ENCODE results near the gene ATG3. TPM values are rescaled to one million over a fixed set of nuclear protein-coding genes. Genes with fewer than 3 reads are reported as not detected.
"Not testable (repeated sequence)": the region's sequence is repeated elsewhere in the genome, so short reads cannot be mapped to it uniquely, and the experiment has no call there.

ATG3 gene
- total and polyA plus RNA-seq, 9 donors = 24.6 to 35.6 (median 30.8) TPM

DNA sequence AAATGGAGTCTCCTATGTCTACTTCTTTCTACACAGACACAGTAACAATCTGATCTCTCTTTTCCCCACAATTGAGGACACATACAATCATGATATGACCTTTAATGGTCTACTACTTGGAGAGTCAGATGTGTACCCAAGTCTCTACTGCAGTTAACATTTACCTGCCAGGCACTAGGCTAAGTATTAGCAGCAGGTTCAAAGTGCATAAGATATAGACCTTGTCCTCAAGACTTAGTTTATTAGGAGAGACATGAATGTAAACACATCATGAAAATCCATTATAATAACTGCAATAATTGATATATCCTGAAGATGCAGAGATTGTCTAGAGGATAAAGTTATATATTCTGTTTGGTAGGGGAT, 3.2 kb upstream of the ATG3 start:
- DNase-seq = no peak
- no peak overlapping the region for H3K4me3 ChIP-seq (ENCODE audit: low read length)
- H3K27ac ChIP-seq (ENCODE audit: low read length) = no peak overlapping the region
- H3K27me3 ChIP-seq (ENCODE audit: control insufficient read depth, insufficient read depth, low read length) = no peaks in the 10 kb centered on the region
- H3K9me3 ChIP-seq (replicated peaks; ENCODE audit: control insufficient read depth, low read depth, low read length) = no peaks in the 10 kb centered on the region
- peaks cover 4% of the 10 kb centered on the region for H3K4me1 ChIP-seq (ENCODE audit: control insufficient read depth, insufficient read depth, low read length)
- H3K36me3 ChIP-seq (ENCODE audit: control insufficient read depth, insufficient read depth, low read length) = peaks cover 8% of the 10 kb centered on the region

DNA sequence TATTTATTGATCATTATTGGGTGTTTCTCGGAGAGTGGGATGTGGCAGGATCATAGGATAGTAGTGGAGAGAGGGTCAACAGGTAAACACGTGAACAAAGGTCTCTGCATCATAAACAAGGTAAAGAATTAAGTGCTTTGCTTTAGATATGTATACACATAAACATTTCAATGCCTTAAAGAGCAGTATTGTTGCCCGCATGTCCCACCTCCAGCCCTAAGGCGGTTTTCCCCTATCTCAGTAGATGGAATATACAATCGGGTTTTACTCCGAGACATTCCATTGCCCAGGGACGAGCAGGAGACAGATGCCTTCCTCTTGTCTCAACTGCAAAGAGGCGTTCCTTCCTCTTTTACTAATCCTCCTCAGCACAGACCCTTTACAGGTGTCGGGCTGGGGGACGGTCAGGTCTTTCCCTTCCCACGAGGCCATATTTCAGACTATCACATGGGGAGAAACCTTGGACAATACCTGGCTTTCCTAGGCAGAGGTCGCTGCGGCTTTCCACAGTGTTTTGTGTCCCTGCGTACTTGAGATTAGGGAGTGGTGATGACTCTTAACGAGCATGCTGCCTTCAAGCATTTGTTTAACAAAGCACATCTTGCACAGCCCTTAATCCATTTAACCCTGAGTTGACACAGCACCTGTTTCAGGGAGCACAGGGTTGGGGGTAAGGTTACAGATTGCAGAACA, 2.6 kb upstream of the ATG3 start:
- H3K9me3 ChIP-seq (replicated peaks; ENCODE audit: control insufficient read depth, low read depth, low read length); H3K4me3 ChIP-seq (ENCODE audit: low read length); H3K27ac ChIP-seq (ENCODE audit: low read length); H3K27me3 ChIP-seq (ENCODE audit: control insufficient read depth, insufficient read depth, low read length); H3K36me3 ChIP-seq (ENCODE audit: control insufficient read depth, insufficient read depth, low read length); H3K4me1 ChIP-seq (ENCODE audit: control insufficient read depth, insufficient read depth, low read length); DNase-seq: not testable (repeated sequence)
- no CpG with 5 or more reads among the region's 15 CpGs for WGBS (ENCODE audit: insufficient coverage)

DNA sequence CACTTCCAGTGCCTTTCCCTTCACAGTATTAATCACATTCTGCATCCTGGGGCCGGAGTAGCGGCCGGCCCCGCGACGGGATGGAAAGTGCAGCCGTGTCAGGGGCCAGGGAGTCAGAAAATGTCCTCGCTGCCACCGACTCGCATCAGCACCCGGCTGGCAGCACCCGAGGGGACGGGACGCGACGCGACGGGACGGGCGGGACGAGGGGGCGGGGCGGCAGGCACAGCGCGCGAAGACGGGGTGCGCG, 353 bp downstream of the ATG3 start:
- WGBS (ENCODE audit: insufficient coverage) = under 1% methylated on average over 29 of the region's 29 CpGs
- H3K36me3 ChIP-seq (ENCODE audit: control insufficient read depth, insufficient read depth, low read length) = peaks cover 2% of the 10 kb centered on the region
- DNase-seq = no peak
- no peaks in the 10 kb centered on the region for H3K27me3 ChIP-seq (ENCODE audit: control insufficient read depth, insufficient read depth, low read length)
- H3K4me3 ChIP-seq (ENCODE audit: low read length) = peak overlapping the region; percentile 80
- peak overlapping the region; percentile 100 for H3K27ac ChIP-seq (ENCODE audit: low read length)
- H3K4me1 ChIP-seq (ENCODE audit: control insufficient read depth, insufficient read depth, low read length) = peaks cover 8% of the 10 kb centered on the region
- H3K9me3 ChIP-seq (replicated peaks; ENCODE audit: control insufficient read depth, low read depth, low read length) = no peaks in the 10 kb centered on the region

DNA sequence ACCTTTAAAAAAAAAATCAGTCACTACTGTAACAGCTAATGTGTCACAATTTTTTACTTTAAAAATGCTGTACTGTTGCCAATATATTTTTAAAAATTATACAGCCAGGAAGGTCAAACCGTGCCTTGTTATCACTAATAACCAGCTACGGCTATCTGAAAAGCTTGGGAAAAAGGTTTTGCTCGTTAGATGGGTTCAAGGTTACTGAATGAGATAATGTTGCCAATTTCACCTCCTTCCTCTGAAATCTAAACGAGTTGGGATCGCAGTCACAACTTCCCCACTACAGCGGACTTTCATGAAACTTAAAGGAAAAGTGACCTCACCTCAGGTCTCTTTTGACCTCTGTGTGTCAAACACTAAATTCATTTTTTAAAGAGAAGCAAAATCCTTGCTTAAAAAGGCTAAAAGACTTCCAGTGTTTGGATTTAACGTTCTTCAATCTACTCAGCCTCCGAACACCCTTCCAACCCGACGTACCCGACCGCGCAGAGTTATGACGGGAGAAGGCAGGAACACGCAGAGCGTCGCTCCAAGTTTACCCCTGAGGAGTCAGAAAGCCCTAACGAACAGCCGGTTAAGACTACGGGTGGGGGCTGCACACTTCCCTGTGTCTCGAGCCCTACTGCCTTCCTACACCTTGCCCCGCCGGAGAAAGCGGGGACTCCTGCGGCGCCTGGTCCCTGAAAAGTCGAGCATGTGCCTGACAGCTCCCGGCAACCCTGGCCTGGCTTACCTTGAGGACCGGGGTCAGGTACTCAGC, 860 bp downstream of the ATG3 start:
- no peaks in the 10 kb centered on the region for H3K27me3 ChIP-seq (ENCODE audit: control insufficient read depth, insufficient read depth, low read length)
- no peaks in the 10 kb centered on the region for H3K9me3 ChIP-seq (replicated peaks; ENCODE audit: control insufficient read depth, low read depth, low read length)
- H3K4me3 ChIP-seq (ENCODE audit: low read length) = peak overlapping the region; percentile 80
- peaks cover 2% of the 10 kb centered on the region for H3K36me3 ChIP-seq (ENCODE audit: control insufficient read depth, insufficient read depth, low read length)
- peak overlapping the region; percentile 100 for H3K27ac ChIP-seq (ENCODE audit: low read length)
- peak; percentile 93 for DNase-seq
- under 1% methylated on average over 26 of the region's 29 CpGs for WGBS (ENCODE audit: insufficient coverage)
- H3K4me1 ChIP-seq (ENCODE audit: control insufficient read depth, insufficient read depth, low read length) = peaks cover 8% of the 10 kb centered on the region

DNA sequence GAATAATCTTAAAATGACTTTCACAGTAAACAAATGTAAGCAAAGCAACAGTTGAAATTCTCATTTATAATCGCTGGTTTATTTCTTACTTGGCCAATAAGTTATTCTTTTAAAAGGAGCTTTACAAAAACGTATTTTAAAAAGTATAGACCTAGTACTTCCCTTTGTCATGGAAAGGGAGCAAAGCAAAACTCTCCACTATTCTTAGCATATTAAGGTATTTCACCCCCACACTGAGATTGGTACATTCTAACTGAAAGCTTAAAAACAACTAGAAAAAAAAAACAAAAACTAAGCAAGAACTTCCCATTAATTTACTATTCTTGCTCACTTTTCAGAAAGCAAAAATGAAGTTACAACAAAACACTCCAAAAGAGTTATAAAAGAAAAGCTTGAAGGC, 1.5 kb downstream of the ATG3 start:
- DNase-seq = no peak
- no CpG with 5 or more reads among the region's 2 CpGs for WGBS (ENCODE audit: insufficient coverage)
- Histone ChIP-seq H3K4me1 (ENCODE audit: control insufficient read depth, insufficient read depth, low read length) (peaks cover 8% of the 10 kb centered on the region), H3K27ac (ENCODE audit: low read length) (peak overlapping the region; percentile 100), H3K9me3 (replicated peaks; ENCODE audit: control insufficient read depth, low read depth, low read length) (no peaks in the 10 kb centered on the region), H3K4me3 (ENCODE audit: low read length) (peak overlapping the region; percentile 80), H3K27me3 (ENCODE audit: control insufficient read depth, insufficient read depth, low read length) (no peaks in the 10 kb centered on the region), H3K36me3 (ENCODE audit: control insufficient read depth, insufficient read depth, low read length) (peaks cover 2% of the 10 kb centered on the region)

DNA sequence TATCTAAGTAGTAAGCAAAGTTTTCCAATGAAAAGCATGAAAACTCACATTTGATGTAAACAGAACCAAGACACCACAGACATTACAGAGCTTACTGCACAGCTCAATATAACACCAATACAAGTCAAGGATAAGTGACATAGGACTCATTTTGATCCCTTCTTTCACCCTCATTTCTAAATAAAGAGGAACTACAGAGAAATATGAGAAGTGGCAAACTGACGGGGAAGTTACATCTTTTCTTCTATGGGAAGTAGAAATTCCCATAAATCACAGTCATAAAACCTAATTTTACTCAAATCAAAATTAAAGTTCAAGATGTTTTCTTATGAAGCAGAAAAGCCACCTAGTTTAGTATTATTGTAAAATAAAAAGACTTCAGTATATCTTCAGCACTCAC, 3.8 kb downstream of the ATG3 start:
- no peak overlapping the region for H3K4me3 ChIP-seq (ENCODE audit: low read length)
- H3K27ac ChIP-seq (ENCODE audit: low read length) = no peak overlapping the region

DNA sequence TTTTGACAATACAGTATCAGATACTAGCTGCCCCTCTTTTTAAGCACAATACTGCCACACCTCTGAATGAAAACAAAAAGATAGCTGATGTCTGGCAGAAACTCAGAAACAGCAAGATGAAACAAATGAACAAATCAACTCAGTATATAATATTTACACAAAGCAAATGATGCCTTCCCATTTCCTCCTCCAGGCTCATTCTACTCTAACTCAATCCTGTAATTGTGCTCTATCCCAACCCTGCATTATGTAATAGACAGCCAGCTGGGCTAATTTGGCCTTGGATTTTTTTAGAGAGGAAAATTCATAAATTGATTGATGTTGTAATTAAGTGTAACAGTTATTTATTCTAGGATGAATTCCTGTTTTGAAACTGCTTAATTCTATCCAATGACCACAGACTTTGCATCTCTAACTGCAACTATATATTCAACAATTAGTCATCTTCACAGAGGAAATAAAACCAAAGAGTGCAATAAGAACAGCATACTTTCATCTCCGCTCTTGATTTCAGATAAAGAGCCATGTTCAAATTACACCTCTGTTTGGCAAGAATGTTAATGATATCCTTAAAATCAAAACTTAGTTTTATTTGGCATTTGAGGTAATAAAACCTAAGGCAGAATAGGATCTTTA, 6.1 kb downstream of the ATG3 start:
- H3K36me3 ChIP-seq (ENCODE audit: control insufficient read depth, insufficient read depth, low read length) = peaks cover 2% of the 10 kb centered on the region
- WGBS (ENCODE audit: insufficient coverage) = no CpG with 5 or more reads among the region's 1 CpG
- no peak overlapping the region for H3K27ac ChIP-seq (ENCODE audit: low read length)
- H3K4me3 ChIP-seq (ENCODE audit: low read length) = no peak overlapping the region
- H3K9me3 ChIP-seq (replicated peaks; ENCODE audit: control insufficient read depth, low read depth, low read length) = no peaks in the 10 kb centered on the region
- H3K4me1 ChIP-seq (ENCODE audit: control insufficient read depth, insufficient read depth, low read length) = peaks cover 4% of the 10 kb centered on the region
- no peaks in the 10 kb centered on the region for H3K27me3 ChIP-seq (ENCODE audit: control insufficient read depth, insufficient read depth, low read length)
- DNase-seq = no peak

More for the DNA sequence above, 3.8 kb downstream of the ATG3 start:
- Histone ChIP-seq H3K36me3 (ENCODE audit: control insufficient read depth, insufficient read depth, low read length) (peaks cover 2% of the 10 kb centered on the region), H3K9me3 (replicated peaks; ENCODE audit: control insufficient read depth, low read depth, low read length) (no peaks in the 10 kb centered on the region), H3K4me1 (ENCODE audit: control insufficient read depth, insufficient read depth, low read length) (peaks cover 6% of the 10 kb centered on the region), H3K27me3 (ENCODE audit: control insufficient read depth, insufficient read depth, low read length) (no peaks in the 10 kb centered on the region)
- WGBS (ENCODE audit: insufficient coverage) = no CpG with 5 or more reads among the region's 1 CpG
- DNase-seq = peak; percentile 17

DNA sequence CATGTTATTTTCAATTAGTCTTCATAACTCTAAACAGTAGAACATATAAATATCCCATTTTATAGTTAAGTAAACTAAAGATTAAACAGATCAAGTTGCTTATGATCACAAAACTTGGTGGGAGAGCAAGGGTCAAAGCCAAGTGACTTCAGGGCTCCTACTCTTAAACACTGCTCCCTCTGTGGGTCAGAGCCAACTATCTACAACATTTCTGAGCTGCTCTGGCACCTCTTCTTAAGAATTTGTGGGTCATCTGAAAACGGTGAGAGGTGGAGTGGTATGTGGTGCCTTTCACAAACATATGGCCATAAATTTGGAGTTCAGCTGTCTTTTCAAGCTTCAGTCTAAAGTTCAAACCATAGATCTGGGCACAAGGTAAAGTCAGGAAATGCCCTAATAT, 10.9 kb downstream of the ATG3 start:
- H3K4me1 ChIP-seq (ENCODE audit: control insufficient read depth, insufficient read depth, low read length) = no peaks in the 10 kb centered on the region
- peaks cover 15% of the 10 kb centered on the region for H3K36me3 ChIP-seq (ENCODE audit: control insufficient read depth, insufficient read depth, low read length)
- WGBS (ENCODE audit: insufficient coverage) = no CpG with 5 or more reads among the region's 1 CpG
- no peaks in the 10 kb centered on the region for H3K27me3 ChIP-seq (ENCODE audit: control insufficient read depth, insufficient read depth, low read length)
- DNase-seq = no peak
- H3K27ac ChIP-seq (ENCODE audit: low read length) = no peak overlapping the region
- H3K4me3 ChIP-seq (ENCODE audit: low read length) = no peak overlapping the region
- H3K9me3 ChIP-seq (replicated peaks; ENCODE audit: control insufficient read depth, low read depth, low read length) = no peaks in the 10 kb centered on the region

DNA sequence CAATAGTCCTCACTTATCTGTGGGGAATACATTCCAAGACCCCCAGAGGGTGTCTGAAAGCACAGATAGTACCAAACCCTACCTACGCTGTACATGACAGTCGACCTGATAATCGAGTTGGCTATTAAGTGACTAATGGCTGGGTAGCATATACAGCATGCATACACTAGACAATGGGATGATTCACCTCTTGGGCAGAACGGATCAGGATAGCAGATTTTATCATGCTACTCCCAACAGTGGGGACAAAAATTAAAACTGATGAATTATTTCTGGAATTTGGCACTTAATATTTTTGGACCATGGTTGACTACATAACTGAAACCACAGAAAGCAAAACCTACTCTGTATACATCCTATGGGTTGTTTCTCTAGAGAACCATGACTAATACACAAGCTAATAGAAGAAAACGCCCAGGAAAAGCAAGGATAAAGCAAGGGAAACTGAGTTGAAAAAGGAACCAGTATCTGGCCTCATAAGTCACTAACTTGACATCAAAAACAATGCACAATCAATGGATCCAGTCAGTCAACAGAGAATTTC, 15.5 kb downstream of the ATG3 start:
- H3K9me3 ChIP-seq (replicated peaks; ENCODE audit: control insufficient read depth, low read depth, low read length) = no peaks in the 10 kb centered on the region
- H3K4me1 ChIP-seq (ENCODE audit: control insufficient read depth, insufficient read depth, low read length) = no peaks in the 10 kb centered on the region
- H3K27ac ChIP-seq (ENCODE audit: low read length) = no peak overlapping the region
- no peak overlapping the region for H3K4me3 ChIP-seq (ENCODE audit: low read length)
- no peaks in the 10 kb centered on the region for H3K27me3 ChIP-seq (ENCODE audit: control insufficient read depth, insufficient read depth, low read length)
- no peak for DNase-seq
- 100% methylated on average over 2 of the region's 5 CpGs for WGBS (ENCODE audit: insufficient coverage)
- H3K36me3 ChIP-seq (ENCODE audit: control insufficient read depth, insufficient read depth, low read length) = peaks cover 20% of the 10 kb centered on the region

DNA sequence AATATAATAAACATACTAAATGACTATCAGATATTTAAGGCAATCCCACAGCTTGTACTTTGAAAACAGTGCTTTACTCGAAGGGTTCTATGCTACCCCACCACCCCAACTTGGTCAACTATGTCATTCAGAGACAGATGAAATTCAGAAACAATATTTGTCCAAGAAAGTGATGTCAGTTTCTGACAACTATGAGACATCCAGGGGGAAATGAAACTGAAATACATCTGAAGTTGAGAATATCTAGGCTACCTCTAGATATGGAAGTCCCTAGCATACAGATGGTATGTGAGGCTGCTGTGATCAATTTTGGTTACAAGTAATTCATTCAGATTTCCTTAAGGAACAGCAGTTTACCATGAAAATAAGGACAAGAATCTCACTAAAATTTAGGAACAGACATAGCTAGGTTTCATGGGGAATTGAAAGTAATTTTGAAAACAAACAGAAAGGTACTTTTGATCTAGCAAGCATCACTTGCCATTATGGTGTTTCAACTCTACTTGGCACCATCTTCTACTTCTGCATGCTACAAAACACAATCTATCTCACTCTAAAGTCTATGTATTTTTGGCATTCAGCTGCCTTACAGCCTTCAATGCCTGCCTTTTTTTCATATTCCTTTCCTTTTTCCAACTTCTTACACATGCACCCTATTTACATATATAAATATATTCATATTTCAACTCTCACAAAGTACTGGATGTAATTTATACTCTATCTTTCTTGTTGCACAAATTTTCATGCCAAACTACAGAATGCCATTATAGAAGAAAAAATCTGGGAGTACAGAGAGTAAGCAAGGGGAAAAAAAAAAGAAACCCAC, 21.7 kb downstream of the ATG3 start:
- Histone ChIP-seq H3K27ac (ENCODE audit: low read length) (no peak overlapping the region), H3K4me1 (ENCODE audit: control insufficient read depth, insufficient read depth, low read length) (no peaks in the 10 kb centered on the region), H3K4me3 (ENCODE audit: low read length) (no peak overlapping the region), H3K9me3 (replicated peaks; ENCODE audit: control insufficient read depth, low read depth, low read length) (no peaks in the 10 kb centered on the region), H3K27me3 (ENCODE audit: control insufficient read depth, insufficient read depth, low read length) (no peaks in the 10 kb centered on the region), H3K36me3 (ENCODE audit: control insufficient read depth, insufficient read depth, low read length) (peaks cover 8% of the 10 kb centered on the region)
- no peak for DNase-seq
- no CpG with 5 or more reads among the region's 1 CpG for WGBS (ENCODE audit: insufficient coverage)

All from muscle of leg (tissue), 11 donors.